Heart left ventricle (tissue), 13 donors: Measurements from ENCODE around the gene ACOXL.

ENCODE experiments used
- POLR2A ChIP-seq, 2 donors: fragments of 450-650 bp; IDR thresholded peaks; one replicate each; pipeline ENCODE4 v1.6.1; 2017; ENCODE audit warnings: antibody characterized with exemption in 2 of 2, mild to moderate bottlenecking in 2 of 2, moderate library complexity in 2 of 2
- TF ChIP-seq, protein P1 (sequence below), 12 donors: fragments of 200-600 bp; sonication (generic) in 4 of 12; IDR thresholded peaks; one replicate each; pipeline versions ENCODE4 v1.5.0 to v1.8.0; 2018 to 2022; ENCODE audit warnings: antibody characterized with exemption in 12 of 12, mild to moderate bottlenecking in 5 of 12
- donor health status: ischemic (EF 13 %, LVEDD 7.1; RV severe dilation, severe dysfunction).
- donor health status: DM: no; HTN: yes; CAD: no.
- donor health status: DM: no; HTN: no; CAD: no.
- donor health status: ischemic (EF 25% LVEDD 6.9; RV normal size, moderate dysfunction).
- donor health status: ischemic (EF 25% LVEDD 5.7; RV mildly dilated, moderate dysfunction).
- donor health status: ischemic (EF 35%, LVEDD 5.7; RV mildly dilated, moderate dysfunction).
- donor health status: nonischemic (EF 11% LVEDD 7.7; RV severe dilation, severe dysfunction).
- donor health status: DM: yes; HTN: yes; CAD: no.
- donor health status: PGD.
- donor health status: ischemic (EF 29% LVEDD 5.4; RV normal size, mild dysfunction).
- donor health status: nonischemic (EF 23%, LVEDD 6.1; RV moderate dilation, normal function).

GRCh38 chr2:110990440-110990839 is 258.1 kb downstream of the ACOXL start:
- TF ChIP-seq, protein P1, sequence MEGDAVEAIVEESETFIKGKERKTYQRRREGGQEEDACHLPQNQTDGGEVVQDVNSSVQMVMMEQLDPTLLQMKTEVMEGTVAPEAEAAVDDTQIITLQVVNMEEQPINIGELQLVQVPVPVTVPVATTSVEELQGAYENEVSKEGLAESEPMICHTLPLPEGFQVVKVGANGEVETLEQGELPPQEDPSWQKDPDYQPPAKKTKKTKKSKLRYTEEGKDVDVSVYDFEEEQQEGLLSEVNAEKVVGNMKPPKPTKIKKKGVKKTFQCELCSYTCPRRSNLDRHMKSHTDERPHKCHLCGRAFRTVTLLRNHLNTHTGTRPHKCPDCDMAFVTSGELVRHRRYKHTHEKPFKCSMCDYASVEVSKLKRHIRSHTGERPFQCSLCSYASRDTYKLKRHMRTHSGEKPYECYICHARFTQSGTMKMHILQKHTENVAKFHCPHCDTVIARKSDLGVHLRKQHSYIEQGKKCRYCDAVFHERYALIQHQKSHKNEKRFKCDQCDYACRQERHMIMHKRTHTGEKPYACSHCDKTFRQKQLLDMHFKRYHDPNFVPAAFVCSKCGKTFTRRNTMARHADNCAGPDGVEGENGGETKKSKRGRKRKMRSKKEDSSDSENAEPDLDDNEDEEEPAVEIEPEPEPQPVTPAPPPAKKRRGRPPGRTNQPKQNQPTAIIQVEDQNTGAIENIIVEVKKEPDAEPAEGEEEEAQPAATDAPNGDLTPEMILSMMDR (IDR thresholded peaks at IDR 0.05), result no peak
- TF ChIP-seq POLR2A (IDR thresholded peaks at IDR 0.05), result no peak
